Osteocyte (in vitro differentiated cells): Measurements from ENCODE around the gene NPDC1. TPM values are rescaled to one million over a fixed set of nuclear protein-coding genes. Genes with fewer than 3 reads are reported as not detected.

Experiments used
- DNase-seq: peaks from one replicate; pipeline ENCODE4 v3.0.0; 2021; ENCODE audit warnings: mixed read lengths; ENCODE audit not compliant: unreplicated experiment; ENCODE audit errors: extremely low spot score
- H3K27ac Mint-ChIP-seq: one replicate; pipeline ENCODE4 v1.8.0; 2021; ENCODE audit warnings: mild to moderate bottlenecking, mixed read lengths; ENCODE audit not compliant: unreplicated experiment
- H3K27me3 Mint-ChIP-seq: one replicate; pipeline ENCODE4 v1.8.0; 2021; ENCODE audit warnings: mixed read lengths; ENCODE audit not compliant: unreplicated experiment
- H3K36me3 Mint-ChIP-seq: one replicate; pipeline ENCODE4 v1.8.0; 2021; ENCODE audit warnings: mixed read lengths; ENCODE audit not compliant: unreplicated experiment
- H3K4me1 Mint-ChIP-seq: one replicate; pipeline ENCODE4 v1.8.0; 2021; ENCODE audit warnings: mixed read lengths; ENCODE audit not compliant: unreplicated experiment
- H3K4me3 Mint-ChIP-seq: one replicate; pipeline ENCODE4 v1.8.0; 2021; ENCODE audit warnings: mild to moderate bottlenecking, moderate library complexity, mixed read lengths; ENCODE audit not compliant: unreplicated experiment
- H3K9me3 Mint-ChIP-seq: one replicate; pipeline ENCODE4 v1.8.0; 2021; ENCODE audit warnings: mixed read lengths; ENCODE audit not compliant: unreplicated experiment
- CTCF ChIP-seq: fragments of 200-600 bp; sonication (generic); IDR thresholded peaks from 2 replicates; pipeline ENCODE4 v1.5.0; 2021; ENCODE audit warnings: antibody characterized with exemption, mild to moderate bottlenecking, moderate library complexity
- total RNA-seq: library from RNA; stranded (reverse); gene quantifications from 2 replicates; pipeline ENCODE4 v1.2.1, GENCODE V29; 2021

The NPDC1 gene
- total RNA-seq, 1 donor from 2014 or later = 91.0 TPM

GRCh38 chr9:137042751-137043727 is 2.9 kb downstream of the NPDC1 start:
- H3K27me3 Mint-ChIP-seq = peaks cover 6% of the 10 kb centered on the region
- no peaks in the 10 kb centered on the region for H3K36me3 Mint-ChIP-seq

GRCh38 chr9:137041124-137041523 is 4.9 kb downstream of the NPDC1 start:
- peaks cover 3% of the 10 kb centered on the region for H3K36me3 Mint-ChIP-seq
- H3K27me3 Mint-ChIP-seq = no peaks in the 10 kb centered on the region
- no peaks in the 10 kb centered on the region for H3K9me3 Mint-ChIP-seq
- no peak overlapping the region for H3K27ac Mint-ChIP-seq
- no peak overlapping the region for H3K4me3 Mint-ChIP-seq
- no peak for TF ChIP-seq CTCF
- DNase-seq = no peak
- peaks cover 9% of the 10 kb centered on the region for H3K4me1 Mint-ChIP-seq

More at GRCh38 chr9:137042751-137043727, 2.9 kb downstream of the NPDC1 start:
- H3K4me3 Mint-ChIP-seq = no peak overlapping the region
- no peaks in the 10 kb centered on the region for H3K9me3 Mint-ChIP-seq
- peaks cover 9% of the 10 kb centered on the region for H3K4me1 Mint-ChIP-seq
- TF ChIP-seq CTCF = no peak
- H3K27ac Mint-ChIP-seq = no peak overlapping the region
- DNase-seq = no peak

- DNase-seq = no peak
- Mint-ChIP-seq H3K9me3 (no peaks in the 10 kb centered on the region), H3K4me3 (no peak overlapping the region), H3K4me1 (peaks cover 9% of the 10 kb centered on the region), H3K36me3 (peaks cover 3% of the 10 kb centered on the region), H3K27ac (no peak overlapping the region), H3K27me3 (no peaks in the 10 kb centered on the region)
- TF ChIP-seq CTCF = no peak
These were observed 5.4 kb downstream of the NPDC1 start for GRCh38 chr9:137040568-137040967.

GRCh38 chr9:137039611-137040366 is 6.2 kb downstream of the NPDC1 start:
- Mint-ChIP-seq H3K27me3 (no peaks in the 10 kb centered on the region), H3K4me1 (peaks cover 4% of the 10 kb centered on the region), H3K36me3 (peaks cover 3% of the 10 kb centered on the region), H3K9me3 (no peaks in the 10 kb centered on the region), H3K27ac (no peak overlapping the region), H3K4me3 (no peak overlapping the region)
- TF ChIP-seq CTCF = no peak
- DNase-seq = no peak

- H3K27ac Mint-ChIP-seq = no peak overlapping the region
- peaks cover 3% of the 10 kb centered on the region for H3K36me3 Mint-ChIP-seq
- H3K9me3 Mint-ChIP-seq = no peaks in the 10 kb centered on the region
- no peaks in the 10 kb centered on the region for H3K27me3 Mint-ChIP-seq
- no peak for TF ChIP-seq CTCF
- no peak for DNase-seq
- H3K4me3 Mint-ChIP-seq = no peak overlapping the region
- no peaks in the 10 kb centered on the region for H3K4me1 Mint-ChIP-seq
These were observed 7.1 kb downstream of the NPDC1 start for GRCh38 chr9:137038916-137039315.
